Liver (tissue), 9 donors: Measurements from ENCODE around the gene HGD. TPM values are rescaled to one million over a fixed set of nuclear protein-coding genes. Genes with fewer than 3 reads are reported as not detected.

Experiments
- DNase-seq: peaks from one replicate; pipeline ENCODE4 v3.0.0-alpha.2; 2017; ENCODE audit warnings: low spot score
- H3K27ac ChIP-seq, 2 donors: one replicate each; pipeline ENCODE4 v1.7.0; 2013; ENCODE audit warnings: inconsistent platforms in 2 of 2, low read length in 2 of 2, control low read depth in 1 of 2, low read depth in 1 of 2, mild to moderate bottlenecking in 1 of 2
- H3K27me3 ChIP-seq, 4 donors: one replicate each; pipeline versions ENCODE4 v1.6.1 to v1.7.0; 2013; ENCODE audit warnings: low read length in 3 of 4, inconsistent platforms in 1 of 4, mild to moderate bottlenecking in 1 of 4, moderate library complexity in 1 of 4; ENCODE audit not compliant: control insufficient read depth in 4 of 4, insufficient read depth in 4 of 4
- H3K36me3 ChIP-seq, 4 donors: one replicate each; pipeline versions ENCODE4 v1.6.1 to v1.7.0; 2013; ENCODE audit warnings: low read length in 3 of 4, mild to moderate bottlenecking in 3 of 4, low read depth in 1 of 4, moderate library complexity in 1 of 4; ENCODE audit not compliant: control insufficient read depth in 4 of 4, insufficient read depth in 3 of 4
- H3K4me1 ChIP-seq, 4 donors: one replicate each; pipeline versions ENCODE4 v1.6.1 to v1.7.0; 2013; ENCODE audit warnings: low read length in 3 of 4, mild to moderate bottlenecking in 3 of 4, moderate library complexity in 1 of 4; ENCODE audit not compliant: control insufficient read depth in 4 of 4, insufficient read depth in 4 of 4
- H3K4me3 ChIP-seq, 3 donors: one replicate each; pipeline versions ENCODE4 v1.6.1 to v1.7.0; 2013; ENCODE audit warnings: low read length in 3 of 3, control low read depth in 1 of 3, low read depth in 1 of 3, mild to moderate bottlenecking in 1 of 3
- H3K9ac ChIP-seq, 2 donors: one replicate each; pipeline ENCODE4 v1.7.0; 2013; ENCODE audit warnings: low read length in 2 of 2, mild to moderate bottlenecking in 2 of 2, moderate library complexity in 2 of 2, control low read depth in 1 of 2, low read depth in 1 of 2
- H3K9me3 ChIP-seq, 4 donors: one replicate each; pipeline versions ENCODE4 v1.6.1 to v1.7.0; 2013; ENCODE audit warnings: low read length in 3 of 4; ENCODE audit not compliant: control insufficient read depth in 4 of 4
- ATF3 ChIP-seq: IDR thresholded peaks from 2 replicates; pipeline ENCODE4 v1.6.1; 2016; ENCODE audit warnings: antibody characterized with exemption
- CTCF ChIP-seq: fragments of 150-350 bp; IDR thresholded peaks from 2 replicates; pipeline ENCODE4 v1.5.1; 2017; ENCODE audit warnings: improper control_type of control experiment, low read depth, low read length; ENCODE audit not compliant: missing input control
- EGR1 ChIP-seq, 2 donors: IDR thresholded peaks; 2 replicates each; pipeline ENCODE4 v1.6.1; 2016 to 2018; ENCODE audit warnings: antibody characterized with exemption in 2 of 2, low read depth in 2 of 2
- FOXA1 ChIP-seq: IDR thresholded peaks from 2 replicates; pipeline ENCODE4 v1.6.1; 2016; ENCODE audit warnings: antibody characterized with exemption
- FOXA2 ChIP-seq: IDR thresholded peaks from 2 replicates; pipeline ENCODE4 v1.6.1; 2016; ENCODE audit warnings: antibody characterized with exemption
- GABPA ChIP-seq, 2 donors: IDR thresholded peaks in 1 of 2; conservative IDR thresholded peaks in 1 of 2; 2 replicates each; pipeline ENCODE4 v1.6.1; 2016; ENCODE audit warnings: antibody characterized with exemption in 2 of 2, mild to moderate bottlenecking in 1 of 2, moderate library complexity in 1 of 2
- JUND ChIP-seq, 2 donors: IDR thresholded peaks; 2 replicates each; pipeline ENCODE4 v1.6.1; 2016; ENCODE audit warnings: antibody characterized with exemption in 2 of 2
- NR2F2 ChIP-seq: IDR thresholded peaks from 2 replicates; pipeline ENCODE4 v1.6.1; 2016; ENCODE audit warnings: antibody characterized with exemption
- RAD21 ChIP-seq, 2 donors: IDR thresholded peaks; 2 replicates each; pipeline ENCODE4 v1.6.1; 2016; ENCODE audit warnings: antibody characterized with exemption in 2 of 2, mild to moderate bottlenecking in 2 of 2
- RXRA ChIP-seq, 2 donors: IDR thresholded peaks; 2 replicates each; pipeline ENCODE4 v1.6.1; 2017 to 2018; ENCODE audit warnings: antibody characterized with exemption in 2 of 2, mild to moderate bottlenecking in 1 of 2
- TAF1 ChIP-seq: conservative IDR thresholded peaks from 2 replicates; pipeline ENCODE4 v1.6.1; 2016; ENCODE audit warnings: antibody characterized with exemption, mild to moderate bottlenecking
- WGBS: extraction: QIAGEN DNeasy Blood & Tissue Kit; methylation state at CpG from one replicate; pipeline ENCODE4 v1.1.7; 2013; 5-methylcytosine and 5-hydroxymethylcytosine counted together
- polyA plus RNA-seq, 2 donors: library from polyadenylated mRNA; stranded (reverse) in 1 of 2; unstranded in 1 of 2; fragments of 200-250 nt in 1 of 2; fragments of >200 nt in 1 of 2; fragmentation: Nextera tagmentation in 1 of 2; extraction: Ambion mirVana in 1 of 2; gene quantifications; one replicate each; pipeline versions ENCODE4 v1.2.1 to v1.2.3, GENCODE V29; 2013 to 2015
- total RNA-seq, 2 donors: library from RNA; depleted of rRNA; stranded (reverse); fragments of >200 nt; gene quantifications; one replicate each; pipeline ENCODE4 v1.2.3, GENCODE V29; 2014
- TF ChIP-seq, protein P1 (sequence below): IDR thresholded peaks from 2 replicates; pipeline ENCODE4 v1.6.1; 2016; ENCODE audit warnings: antibody characterized with exemption
- TF ChIP-seq, protein P2 (sequence below): IDR thresholded peaks from 2 replicates; pipeline ENCODE4 v1.6.1; 2016; ENCODE audit warnings: antibody characterized with exemption
- donor health status: healthy.
- donor health status: healthy.
- donor health status: healthy.
- donor health status: healthy.
- donor health status: healthy.

Gene HGD
- total and polyA plus RNA-seq, 4 donors, result 83.5 to 326 (median 246) TPM

- TF ChIP-seq FOXA2 (no peak), CTCF (no peak), EGR1 (IDR thresholded peaks at IDR 0.05; ENCODE audit: low read depth in 2 of 2) (no peak), FOXA1 (no peak), NR2F2 (no peak)
- TF ChIP-seq, protein P1, sequence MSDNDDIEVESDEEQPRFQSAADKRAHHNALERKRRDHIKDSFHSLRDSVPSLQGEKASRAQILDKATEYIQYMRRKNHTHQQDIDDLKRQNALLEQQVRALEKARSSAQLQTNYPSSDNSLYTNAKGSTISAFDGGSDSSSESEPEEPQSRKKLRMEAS, result no peak
- WGBS, result 38% methylated on average over 4 of the region's 4 CpGs
- H3K27ac ChIP-seq, result peak overlapping the region; percentile 88 to 96
- peak overlapping the region; percentile 74 to 96 (median 93) for H3K4me3 ChIP-seq
- DNase-seq, result no peak
- H3K27me3 ChIP-seq, result no peaks in the 10 kb centered on the region
- peaks cover 4 to 43% (median 23%) of the 10 kb centered on the region in 4 donors for H3K4me1 ChIP-seq
- H3K9me3 ChIP-seq, result no peaks in the 10 kb centered on the region
- peak overlapping the region; percentile 97 to 100 for H3K9ac ChIP-seq
- peaks cover 0 to 2% (median under 1%) of the 10 kb centered on the region in 4 donors for H3K36me3 ChIP-seq
These were observed 467 bp downstream of the HGD start for GRCh38 chr3:120681506-120682038.

DNA sequence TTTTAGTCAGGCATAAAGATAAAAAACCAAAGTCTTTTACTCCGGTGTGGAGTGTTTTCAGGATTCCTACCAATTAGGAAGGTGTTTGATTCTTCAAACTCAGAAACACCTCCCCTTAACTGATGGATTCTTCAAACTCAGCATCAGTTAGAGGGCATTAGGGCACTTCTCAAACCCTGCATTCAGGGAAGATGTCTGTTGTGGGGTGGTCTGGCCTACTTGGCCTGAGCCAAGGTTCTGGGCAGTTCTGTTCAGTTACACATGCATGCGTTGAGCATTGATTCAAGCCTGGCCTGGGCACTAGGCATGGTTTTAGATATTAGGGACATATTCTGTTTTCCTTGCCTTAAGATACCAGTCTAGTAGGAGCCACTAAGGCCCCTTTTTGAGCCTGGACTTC lies 1.0 kb downstream of the HGD start:
- peak overlapping the region; percentile 97 to 100 for H3K9ac ChIP-seq
- peaks cover 0 to 8% (median 3%) of the 10 kb centered on the region in 4 donors for H3K36me3 ChIP-seq
- H3K9me3 ChIP-seq, result no peaks in the 10 kb centered on the region
- TF ChIP-seq ATF3 (no peak), JUND (IDR thresholded peaks at IDR 0.05) (no peak), TAF1 (no peak), RXRA (IDR thresholded peaks at IDR 0.05) (no peak), GABPA (IDR thresholded peaks at IDR 0.05 in 1 of 2, conservative IDR thresholded peaks at IDR 0.05 in 1 of 2) (no peak)
- peak overlapping the region; percentile 74 to 96 (median 93) for H3K4me3 ChIP-seq
- peaks cover 4 to 47% (median 23%) of the 10 kb centered on the region in 4 donors for H3K4me1 ChIP-seq
- no peak for DNase-seq
- no peaks in the 10 kb centered on the region for H3K27me3 ChIP-seq
- H3K27ac ChIP-seq, result peak overlapping the region; percentile 88 to 96
- WGBS, result 39% methylated on average over 2 of the region's 2 CpGs

DNA sequence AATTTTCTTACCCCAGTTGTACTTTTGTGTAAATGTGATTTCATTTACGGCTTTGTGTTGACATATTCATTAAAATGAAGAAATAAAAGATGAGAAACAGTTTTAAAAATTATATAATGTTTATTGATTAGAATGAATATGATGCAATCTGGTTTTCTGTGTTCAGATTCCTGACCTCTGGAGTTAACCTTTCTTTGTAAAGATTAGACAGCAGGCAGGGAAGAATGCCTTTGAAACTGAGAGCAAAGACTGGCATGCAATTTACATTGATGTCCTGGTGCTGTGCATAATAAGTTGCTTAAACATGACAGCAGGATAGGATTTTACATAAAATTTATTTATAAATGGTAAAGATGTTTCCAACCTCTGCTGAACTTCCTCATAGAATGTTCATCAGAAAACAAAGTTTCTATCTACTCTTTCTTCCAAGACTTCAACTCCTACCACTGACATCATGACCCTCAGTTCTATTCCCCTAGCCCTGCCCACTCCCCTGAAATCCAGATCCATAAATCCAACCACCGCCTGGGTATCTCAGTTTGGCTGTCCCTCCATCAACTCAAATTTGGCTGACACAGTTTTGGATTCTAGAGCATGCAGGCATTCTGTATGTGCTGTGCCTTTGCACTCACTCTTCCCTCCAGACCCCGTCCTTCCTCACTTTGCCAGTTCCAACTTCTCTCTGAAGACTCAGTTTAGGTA lies 1.7 kb downstream of the HGD start:
- H3K27ac ChIP-seq, result peak overlapping the region; percentile 88 to 96
- WGBS, result 36% methylated on average over 3 of the region's 3 CpGs
- TF ChIP-seq EGR1 (IDR thresholded peaks at IDR 0.05; ENCODE audit: low read depth in 2 of 2) (no peak), NR2F2 (peak; percentile 53), FOXA2 (no peak), FOXA1 (no peak), RXRA (IDR thresholded peaks at IDR 0.05) (peak; percentile 40 to 70), RAD21 (IDR thresholded peaks at IDR 0.05) (no peak), GABPA (IDR thresholded peaks at IDR 0.05 in 1 of 2, conservative IDR thresholded peaks at IDR 0.05 in 1 of 2) (no peak), JUND (IDR thresholded peaks at IDR 0.05) (peak in 1 of 2 donors; percentile 52), ATF3 (no peak), CTCF (no peak), TAF1 (peak; percentile 79)
- TF ChIP-seq, protein P2, sequence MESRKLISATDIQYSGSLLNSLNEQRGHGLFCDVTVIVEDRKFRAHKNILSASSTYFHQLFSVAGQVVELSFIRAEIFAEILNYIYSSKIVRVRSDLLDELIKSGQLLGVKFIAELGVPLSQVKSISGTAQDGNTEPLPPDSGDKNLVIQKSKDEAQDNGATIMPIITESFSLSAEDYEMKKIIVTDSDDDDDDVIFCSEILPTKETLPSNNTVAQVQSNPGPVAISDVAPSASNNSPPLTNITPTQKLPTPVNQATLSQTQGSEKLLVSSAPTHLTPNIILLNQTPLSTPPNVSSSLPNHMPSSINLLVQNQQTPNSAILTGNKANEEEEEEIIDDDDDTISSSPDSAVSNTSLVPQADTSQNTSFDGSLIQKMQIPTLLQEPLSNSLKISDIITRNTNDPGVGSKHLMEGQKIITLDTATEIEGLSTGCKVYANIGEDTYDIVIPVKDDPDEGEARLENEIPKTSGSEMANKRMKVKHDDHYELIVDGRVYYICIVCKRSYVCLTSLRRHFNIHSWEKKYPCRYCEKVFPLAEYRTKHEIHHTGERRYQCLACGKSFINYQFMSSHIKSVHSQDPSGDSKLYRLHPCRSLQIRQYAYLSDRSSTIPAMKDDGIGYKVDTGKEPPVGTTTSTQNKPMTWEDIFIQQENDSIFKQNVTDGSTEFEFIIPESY, result peak; percentile 19

More for the DNA sequence above, 1.7 kb downstream of the HGD start:
- Histone ChIP-seq H3K9me3 (no peaks in the 10 kb centered on the region), H3K36me3 (peaks cover 0 to 15% (median 8%) of the 10 kb centered on the region in 4 donors), H3K27me3 (no peaks in the 10 kb centered on the region), H3K4me3 (peak overlapping the region; percentile 74 to 96 (median 93)), H3K9ac (peak overlapping the region; percentile 97 to 100), H3K4me1 (peaks cover 4 to 49% (median 23%) of the 10 kb centered on the region in 4 donors)
- no peak for DNase-seq
